Heart left ventricle (tissue), 16 donors: ENCODE results near the gene ZBTB40. TPM values are rescaled to one million over a fixed set of nuclear protein-coding genes. Genes with fewer than 3 reads are reported as not detected.

Source experiments
- ATAC-seq, 4 donors: fragments of 200-7000 bp; cut with Tn5 transposase; one replicate each; pipeline ENCODE4 v1.9.1; 2020 to 2022; ENCODE audit warnings: moderate library complexity in 4 of 4, mild to moderate bottlenecking in 3 of 4, moderate number of reproducible peaks in 1 of 4
- DNase-seq, 5 donors: peaks; one replicate each; pipeline ENCODE4 v3.0.0-alpha.2; 2020
- H3K27ac ChIP-seq, 12 donors: fragments of 200-600 bp; sonication (generic) in 4 of 12; one replicate each; pipeline versions ENCODE4 v1.5.0 to v1.8.0; 2016 to 2022; ENCODE audit warnings: mild to moderate bottlenecking in 2 of 12
- H3K27me3 ChIP-seq, 9 donors: fragments of 200-600 bp; sonication (generic) in 2 of 9; one replicate each; pipeline versions ENCODE4 v1.5.1 to v1.8.0; 2016 to 2022; ENCODE audit warnings: mild to moderate bottlenecking in 3 of 9
- H3K36me3 ChIP-seq, 9 donors: fragments of 200-600 bp; sonication (generic) in 2 of 9; one replicate each; pipeline versions ENCODE4 v1.5.0 to v1.8.0; 2018 to 2022; ENCODE audit warnings: mild to moderate bottlenecking in 2 of 9
- H3K4me1 ChIP-seq, 12 donors: fragments of 200-600 bp; sonication (generic) in 4 of 12; one replicate each; pipeline versions ENCODE4 v1.5.0 to v1.8.0; 2016 to 2022; ENCODE audit warnings: mild to moderate bottlenecking in 3 of 12
- H3K4me3 ChIP-seq, 12 donors: fragments of 200-600 bp; sonication (generic) in 4 of 12; one replicate each; pipeline versions ENCODE4 v1.5.0 to v1.8.0; 2017 to 2022; ENCODE audit warnings: mild to moderate bottlenecking in 9 of 12, moderate library complexity in 4 of 12
- H3K9me3 ChIP-seq, 12 donors: fragments of 200-600 bp; sonication (generic) in 4 of 12; one replicate each; pipeline versions ENCODE4 v1.5.0 to v1.8.0; 2016 to 2022; ENCODE audit warnings: mild to moderate bottlenecking in 1 of 12
- POLR2A ChIP-seq, 2 donors: fragments of 450-650 bp; IDR thresholded peaks; one replicate each; pipeline ENCODE4 v1.6.1; 2017; ENCODE audit warnings: antibody characterized with exemption in 2 of 2, mild to moderate bottlenecking in 2 of 2, moderate library complexity in 2 of 2
- WGBS, 4 donors: extraction: QIAGEN DNeasy Blood & Tissue Kit in 2 of 4; methylation state at CpG; one replicate each; pipeline versions ENCODE4 v1.1.5 to v1.1.7; 2013 to 2018; 5-methylcytosine and 5-hydroxymethylcytosine counted together
- intact Hi-C, 10 donors: fragments of 100-400 bp; cut with DNase I; formaldehyde crosslinking; loops; one replicate each; pipeline versions ENCODE4 v1.11.1 to v1.14.2; 2022
- polyA plus RNA-seq, 2 donors: library from polyadenylated mRNA; stranded (reverse); fragments of 200-250 nt; gene quantifications; one replicate each; pipeline ENCODE4 v1.2.3, GENCODE V29; 2013
- total RNA-seq, 9 donors: library from RNA; depleted of rRNA in 2 of 9; stranded (reverse); fragments of >200 nt in 2 of 9; fragmentation: NEBNext Ultra II Directional in 3 of 9; extraction: Animal tissue kit (Norgen Biotek cat#: 25700) in 3 of 9; gene quantifications; one replicate each; pipeline versions ENCODE4 v1.1.0 to v1.2.4, GENCODE V29; 2016 to 2023
- TF ChIP-seq, protein P1 (sequence below), 12 donors: fragments of 200-600 bp; sonication (generic) in 4 of 12; IDR thresholded peaks; one replicate each; pipeline versions ENCODE4 v1.5.0 to v1.8.0; 2018 to 2022; ENCODE audit warnings: antibody characterized with exemption in 12 of 12, mild to moderate bottlenecking in 5 of 12
- donor health status: ischemic (EF 13 %, LVEDD 7.1; RV severe dilation, severe dysfunction).
- donor health status: healthy with polysubstance abuse.
- donor health status: DM: no; HTN: yes; CAD: no.
- donor health status: DM: no; HTN: no; CAD: no.
- donor health status: ischemic (EF 25% LVEDD 6.9; RV normal size, moderate dysfunction).
- donor health status: ischemic (EF 25% LVEDD 5.7; RV mildly dilated, moderate dysfunction).
- donor health status: healthy.
- donor health status: DM: yes; HTN: yes; CAD: no.
- donor health status: ischemic (EF 35%, LVEDD 5.7; RV mildly dilated, moderate dysfunction).
- donor health status: nonischemic (EF 11% LVEDD 7.7; RV severe dilation, severe dysfunction).
- donor health status: DM: yes; HTN: yes; CAD: no.
- donor health status: PGD.
- donor health status: ischemic (EF 29% LVEDD 5.4; RV normal size, mild dysfunction).
- donor health status: nonischemic (EF 23%, LVEDD 6.1; RV moderate dilation, normal function).

ZBTB40 gene
- total and polyA plus RNA-seq, 11 donors, result 4.6 to 17.7 (median 15.1) TPM

DNA sequence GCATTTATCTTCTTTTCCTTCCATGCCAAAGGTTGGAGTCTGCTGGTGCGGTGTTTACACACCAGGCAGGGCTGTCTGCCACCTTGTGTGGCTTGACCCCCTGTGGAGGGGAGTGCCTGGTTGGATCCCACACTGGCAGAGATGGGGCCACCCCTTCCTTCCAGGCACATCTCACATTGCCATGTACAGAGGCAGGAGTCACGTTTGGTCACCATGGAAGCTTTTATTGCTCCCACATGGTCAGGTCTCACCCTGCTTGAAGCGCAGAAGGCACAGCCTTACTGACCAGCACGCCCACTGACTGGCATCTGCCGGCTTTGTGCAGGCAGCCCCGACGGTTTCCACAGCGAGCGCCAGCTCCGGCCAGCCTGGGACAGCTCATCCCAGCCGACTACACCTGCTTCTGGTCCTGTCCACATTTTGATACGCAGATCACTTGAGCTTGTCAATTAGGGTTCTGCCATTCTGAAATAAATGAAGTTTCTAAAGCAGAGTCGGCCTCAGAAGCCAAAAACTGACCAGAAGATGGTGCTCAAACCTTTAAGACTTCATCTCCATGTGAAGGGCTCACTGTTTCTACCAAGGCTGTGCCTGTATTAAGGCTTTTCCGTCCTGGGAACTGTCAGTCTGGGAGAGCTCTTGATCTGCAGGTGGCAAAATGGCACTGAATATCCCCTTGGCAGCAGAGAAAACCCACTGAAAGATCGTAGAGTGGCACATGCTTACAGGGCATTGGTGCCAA, 76.1 kb downstream of the ZBTB40 start:
- no peak overlapping the region for H3K4me3 ChIP-seq
- TF ChIP-seq, protein P1, sequence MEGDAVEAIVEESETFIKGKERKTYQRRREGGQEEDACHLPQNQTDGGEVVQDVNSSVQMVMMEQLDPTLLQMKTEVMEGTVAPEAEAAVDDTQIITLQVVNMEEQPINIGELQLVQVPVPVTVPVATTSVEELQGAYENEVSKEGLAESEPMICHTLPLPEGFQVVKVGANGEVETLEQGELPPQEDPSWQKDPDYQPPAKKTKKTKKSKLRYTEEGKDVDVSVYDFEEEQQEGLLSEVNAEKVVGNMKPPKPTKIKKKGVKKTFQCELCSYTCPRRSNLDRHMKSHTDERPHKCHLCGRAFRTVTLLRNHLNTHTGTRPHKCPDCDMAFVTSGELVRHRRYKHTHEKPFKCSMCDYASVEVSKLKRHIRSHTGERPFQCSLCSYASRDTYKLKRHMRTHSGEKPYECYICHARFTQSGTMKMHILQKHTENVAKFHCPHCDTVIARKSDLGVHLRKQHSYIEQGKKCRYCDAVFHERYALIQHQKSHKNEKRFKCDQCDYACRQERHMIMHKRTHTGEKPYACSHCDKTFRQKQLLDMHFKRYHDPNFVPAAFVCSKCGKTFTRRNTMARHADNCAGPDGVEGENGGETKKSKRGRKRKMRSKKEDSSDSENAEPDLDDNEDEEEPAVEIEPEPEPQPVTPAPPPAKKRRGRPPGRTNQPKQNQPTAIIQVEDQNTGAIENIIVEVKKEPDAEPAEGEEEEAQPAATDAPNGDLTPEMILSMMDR (IDR thresholded peaks at IDR 0.05), result peak in 5 of 12 donors; percentile 7 to 27 (median 19)
- TF ChIP-seq POLR2A (IDR thresholded peaks at IDR 0.05), result no peak
- no peaks in the 10 kb centered on the region for H3K9me3 ChIP-seq
- 85 to 87% (median 86%) methylated on average over 10 to 15 of the region's 15 CpGs for WGBS, 4 donors
- H3K4me1 ChIP-seq, result peaks cover 0 to 29% (median 16%) of the 10 kb centered on the region in 12 donors
- H3K27ac ChIP-seq, result no peak overlapping the region
- no peaks in the 10 kb centered on the region for H3K27me3 ChIP-seq
- no peak for ATAC-seq
- peaks cover 0 to 58% (median 53%) of the 10 kb centered on the region in 9 donors for H3K36me3 ChIP-seq
- no peak for DNase-seq
- intact Hi-C loops, result loop anchor here in 7 of 10 donors (2.0 to 10.0 kb wide), 3 partner anchors 103 to 115 kb away; partner anchors contain the start of gene C1QC (in 7 of the 7)

GRCh38 chr1:22528451-22528850, 76.8 kb downstream of the ZBTB40 start:
- no peak for DNase-seq
- no peaks in the 10 kb centered on the region for H3K9me3 ChIP-seq
- peaks cover 0 to 29% (median 16%) of the 10 kb centered on the region in 12 donors for H3K4me1 ChIP-seq
- no peak for TF ChIP-seq POLR2A (IDR thresholded peaks at IDR 0.05)
- TF ChIP-seq, protein P1 (IDR thresholded peaks at IDR 0.05), result no peak
- no peak for ATAC-seq
- intact Hi-C loops, result loop anchor here in 6 of 10 donors (2.0 to 10.0 kb wide), 3 partner anchors 104 to 114 kb away; partner anchors contain the start of gene C1QC (in 6 of the 6)
- H3K36me3 ChIP-seq, result peaks cover 0 to 54% (median 47%) of the 10 kb centered on the region in 9 donors
- whole genome bisulfite sequencing, 4 donors, result 97 to 98% (median 97%) methylated on average over 7 of the region's 7 CpGs
- H3K27ac ChIP-seq, result no peak overlapping the region
- H3K27me3 ChIP-seq, result no peaks in the 10 kb centered on the region
- no peak overlapping the region for H3K4me3 ChIP-seq

GRCh38 chr1:22529901-22530621, 78.4 kb downstream of the ZBTB40 start:
- no peak overlapping the region for H3K4me3 ChIP-seq
- TF ChIP-seq POLR2A (IDR thresholded peaks at IDR 0.05), result no peak
- TF ChIP-seq, protein P1 (IDR thresholded peaks at IDR 0.05), result no peak
- H3K27me3 ChIP-seq, result no peaks in the 10 kb centered on the region
- no peaks in the 10 kb centered on the region for H3K9me3 ChIP-seq
- peaks cover 0 to 29% (median 16%) of the 10 kb centered on the region in 12 donors for H3K4me1 ChIP-seq
- WGBS, 4 donors, result 50 to 61% (median 57%) methylated on average over 12 of the region's 12 CpGs
- ATAC-seq (peak in 3 of 4 donors; percentile 43 to 69 (median 68)), DNase-seq (peak in 3 of 5 donors; percentile 32 to 57 (median 55))
- peaks cover 0 to 43% (median 31%) of the 10 kb centered on the region in 9 donors for H3K36me3 ChIP-seq
- intact Hi-C loops, result loop anchor here in 7 of 10 donors (2.0 to 10.0 kb wide), 4 partner anchors 105 to 113 kb away; partner anchors contain the start of genes C1QC (in 6 of the 7) and C1QA (in 1 of the 7)
- H3K27ac ChIP-seq, result peak overlapping the region in 6 of 12 donors; percentile 2 to 81 (median 32)
